MM.1S (cell line): Measurements from ENCODE around the gene VRK2.
A peak's percentile ranks its signal among the peaks of the same experiment; 100 is the strongest.

ENCODE experiments used
- DNase-seq: peaks from one replicate; pipeline ENCODE4 v3.0.0-alpha.2; 2015
- H2AFZ ChIP-seq: fragments of 300-600 bp; sonication (generic); 2 replicates; pipeline ENCODE4 v1.6.0; 2016; ENCODE audit warnings: antibody characterized with exemption, low read length
- H3F3A ChIP-seq: fragments of 300-600 bp; sonication (generic); 2 replicates; pipeline ENCODE4 v1.6.1; 2016; ENCODE audit warnings: mild to moderate bottlenecking, antibody characterized with exemption, low read length, moderate library complexity, mixed read lengths; ENCODE audit not compliant: insufficient read depth
- H3K27ac ChIP-seq: fragments of 300-600 bp; sonication (generic); 2 replicates; pipeline ENCODE4 v1.5.1; 2016; ENCODE audit warnings: mild to moderate bottlenecking, low read length
- H3K27me3 ChIP-seq: fragments of 300-600 bp; sonication (generic); replicated peaks from 2 replicates; pipeline ENCODE4 v1.6.0; 2016; ENCODE audit warnings: low read length; ENCODE audit not compliant: insufficient read depth
- H3K36me3 ChIP-seq: fragments of 300-600 bp; sonication (generic); replicated peaks from 2 replicates; pipeline ENCODE4 v1.6.1; 2016; ENCODE audit warnings: mild to moderate bottlenecking, low read length, mixed read lengths; ENCODE audit not compliant: insufficient read depth
- H3K4me1 ChIP-seq: fragments of 300-600 bp; sonication (generic); 2 replicates; pipeline ENCODE4 v1.6.1; 2016; ENCODE audit warnings: low read length, mixed read lengths
- H3K4me2 ChIP-seq: fragments of 300-600 bp; sonication (generic); 2 replicates; pipeline ENCODE4 v1.6.0; 2016; ENCODE audit warnings: low read depth, low read length
- H3K4me3 ChIP-seq: fragments of 300-600 bp; sonication (generic); 2 replicates; pipeline ENCODE4 v1.5.1; 2016; ENCODE audit warnings: low read length, mixed read lengths
- H3K79me2 ChIP-seq: fragments of 300-600 bp; sonication (generic); 2 replicates; pipeline ENCODE4 v1.6.1; 2016; ENCODE audit warnings: mixed run types, low read length, mixed read lengths
- H3K9ac ChIP-seq: fragments of 300-600 bp; sonication (generic); 2 replicates; pipeline ENCODE4 v1.6.1; 2016; ENCODE audit warnings: low read length, mixed read lengths
- H3K9me2 ChIP-seq: fragments of 300-600 bp; sonication (generic); replicated peaks from 2 replicates; pipeline ENCODE4 v1.6.1; 2016; ENCODE audit warnings: mild to moderate bottlenecking, low read length, mixed read lengths; ENCODE audit not compliant: insufficient read depth
- H3K9me3 ChIP-seq: fragments of 300-600 bp; sonication (generic); replicated peaks from 2 replicates; pipeline ENCODE4 v1.6.1; 2016; ENCODE audit warnings: mild to moderate bottlenecking, low read length, mixed read lengths; ENCODE audit not compliant: insufficient read depth
- H4K20me1 ChIP-seq: fragments of 300-600 bp; sonication (generic); 2 replicates; pipeline ENCODE4 v1.6.1; 2016; ENCODE audit warnings: mild to moderate bottlenecking, low read length, moderate library complexity, mixed read lengths; ENCODE audit not compliant: insufficient read depth
- CTCF ChIP-seq: fragments of 300-600 bp; sonication (generic); IDR thresholded peaks from 2 replicates; pipeline ENCODE4 v1.5.1; 2016; ENCODE audit warnings: antibody characterized with exemption, low read length, mixed read lengths
- EZH2 ChIP-seq: fragments of 300-600 bp; sonication (generic); optimal IDR thresholded peaks from 2 replicates; pipeline ENCODE3; 2017; ENCODE audit warnings: low read depth, mild to moderate bottlenecking, antibody characterized with exemption, low read length, mixed read lengths
- EZH2phosphoT487 ChIP-seq: fragments of 300-600 bp; sonication (generic); IDR thresholded peaks from 2 replicates; pipeline ENCODE4 v1.6.1; 2018; ENCODE audit warnings: antibody characterized with exemption, low read length

VRK2 gene

GRCh38 chr2:58046585-58047372 lies at the start of gene VRK2:
VRK2 (plus strand) TSS chr2:58046806; CDS start chr2:58048832, 2,026 bp downstream.
- Histone ChIP-seq H3K9me3 (no peaks in the 10 kb centered on the region), H3K9me2 (no peaks in the 10 kb centered on the region), H3K4me3 (peak within 1 kb of the TSS; percentile 63), H3K27ac (peak within 1 kb of the TSS; percentile 97), H4K20me1 (no peaks in the 10 kb centered on the region), H3K4me2 (peak within 1 kb of the TSS; percentile 86), H3K79me2 (peaks cover 25% of the 10 kb centered on the region), H2AFZ (peak within 1 kb of the TSS; percentile 54), H3K9ac (peak within 1 kb of the TSS; percentile 95), H3K27me3 (no peaks in the 10 kb centered on the region), H3F3A (peaks cover 29% of the 10 kb centered on the region), H3K36me3 (no peaks in the 10 kb centered on the region; the same call in 1 of the 2 replicates), H3K4me1 (peaks cover 17% of the 10 kb centered on the region)
- TF ChIP-seq EZH2 (no peak), CTCF (no peak), EZH2phosphoT487 (no peak)
- DNase-seq = peak; percentile 96

- Histone ChIP-seq H4K20me1 (no peaks in the 10 kb centered on the region), H3F3A (no peaks in the 10 kb centered on the region)
These were observed 40.2 kb upstream of the VRK2 start for GRCh38 chr2:58006256-58006951.

GRCh38 chr2:58006952-58007284 lies 39.7 kb upstream of the VRK2 start:
- no peaks in the 10 kb centered on the region for H3K36me3 ChIP-seq
- no peaks in the 10 kb centered on the region for H3K9me2 ChIP-seq
- H3K79me2 ChIP-seq = no peaks in the 10 kb centered on the region
- H3F3A ChIP-seq = no peaks in the 10 kb centered on the region
- no peak for TF ChIP-seq CTCF
- no peak for TF ChIP-seq EZH2phosphoT487
- TF ChIP-seq EZH2 = no peak
- peak overlapping the region; percentile 52; the same call in 1 of the 2 replicates for H3K4me2 ChIP-seq
- H3K27me3 ChIP-seq = no peaks in the 10 kb centered on the region
- H3K9me3 ChIP-seq = no peaks in the 10 kb centered on the region
- H4K20me1 ChIP-seq = no peaks in the 10 kb centered on the region
- peaks cover 3% of the 10 kb centered on the region; the same call in 1 of the 2 replicates for H3K4me1 ChIP-seq
- peak overlapping the region; percentile 70 for H2AFZ ChIP-seq
- peak overlapping the region; percentile 11; the same call in 1 of the 2 replicates for H3K4me3 ChIP-seq
- no peak for DNase-seq
- H3K27ac ChIP-seq = no peak overlapping the region
- H3K9ac ChIP-seq = no peak overlapping the region

More at GRCh38 chr2:58006256-58006951, 40.2 kb upstream of the VRK2 start:
- Histone ChIP-seq H3K27me3 (no peaks in the 10 kb centered on the region), H3K9ac (no peak overlapping the region), H3K4me2 (peak overlapping the region; percentile 52), H3K9me2 (no peaks in the 10 kb centered on the region), H3K4me3 (peak overlapping the region; percentile 11; the same call in 1 of the 2 replicates), H3K4me1 (peaks cover 3% of the 10 kb centered on the region; the same call in 1 of the 2 replicates), H3K9me3 (no peaks in the 10 kb centered on the region), H2AFZ (peak overlapping the region; percentile 70), H3K79me2 (no peaks in the 10 kb centered on the region), H3K36me3 (no peaks in the 10 kb centered on the region), H3K27ac (no peak overlapping the region)
- TF ChIP-seq EZH2phosphoT487 (no peak), EZH2 (no peak), CTCF (no peak)
- DNase-seq = peak; percentile 41
